ENCODE measurements around the gene ZNF331.
"Not testable (repeated sequence)": the region's sequence is repeated elsewhere in the genome, so short reads cannot be mapped to it uniquely, and the experiment has no call there.

The ZNF331 gene

DNA sequence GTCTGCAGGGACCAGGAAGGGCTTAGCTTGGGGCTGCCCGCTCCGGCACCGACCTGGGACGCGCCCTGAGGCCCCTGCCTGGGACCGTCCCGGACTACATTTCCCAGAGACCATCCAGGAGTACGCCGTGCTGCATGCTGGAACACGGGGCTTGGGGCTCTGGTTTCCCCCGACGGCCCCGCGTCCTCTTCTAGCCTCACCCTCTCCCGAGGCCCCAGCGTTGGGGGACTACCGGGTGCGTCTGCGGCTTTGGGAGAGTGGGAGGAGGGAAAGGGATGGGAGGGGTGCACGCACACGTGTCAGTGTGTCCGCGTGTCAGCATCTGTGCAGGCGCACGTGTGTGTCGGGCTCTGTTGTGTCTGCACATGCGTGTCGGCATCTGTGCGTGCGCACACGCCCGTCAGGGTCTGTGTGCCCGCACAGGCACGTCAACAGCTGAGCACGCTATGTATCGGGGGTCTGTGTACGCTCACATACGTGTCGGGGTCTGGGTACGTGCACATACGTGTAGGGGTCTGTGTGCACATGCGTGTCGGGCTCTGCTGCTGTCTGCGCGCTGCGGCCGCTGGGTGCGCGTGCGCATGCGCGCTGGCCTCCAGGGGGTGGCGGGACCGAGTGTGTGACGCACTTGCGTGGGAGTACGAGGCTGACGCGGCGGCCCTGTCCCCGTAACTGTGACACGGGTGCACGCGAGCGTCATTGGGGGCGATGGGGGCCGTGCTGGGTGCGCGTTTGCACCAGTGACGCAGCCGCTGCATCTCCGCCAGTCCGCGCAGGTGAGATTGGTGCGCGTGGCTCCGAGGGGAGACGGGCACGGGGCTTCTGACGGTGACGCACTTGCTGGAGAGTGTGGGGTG lies at the start of gene ZNF331:
Gene ZNF331, plus strand, starts transcription at position 625 of the 857 bp plus-strand sequence. CDS start 31,232 bp downstream, outside the sequence.
- DNase-seq (ENCODE audit: low read depth) = peak; percentile 75

DNA sequence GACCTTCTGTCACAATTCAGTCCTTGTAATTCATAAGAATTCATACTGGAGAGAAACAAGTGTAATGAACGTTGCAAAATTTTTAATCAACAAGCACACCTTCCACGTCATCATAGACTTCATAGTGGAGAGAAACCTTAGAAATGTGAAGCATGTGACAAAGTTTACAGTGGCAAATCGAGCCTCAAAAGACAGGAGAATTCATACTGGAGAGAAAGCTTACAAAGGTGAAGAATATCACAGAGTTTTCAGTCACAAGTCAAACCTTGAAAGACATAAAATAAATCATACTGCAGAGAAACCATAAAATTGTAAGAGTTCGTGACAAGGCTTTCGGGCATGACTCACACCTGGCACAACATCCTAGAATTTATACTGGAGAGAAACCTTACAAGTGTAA lies 45.8 kb upstream of the ZNF331 start:
- DNase-seq (ENCODE audit: low read depth) = no peak

- DNase-seq (ENCODE audit: low read depth) = not testable (repeated sequence)
Observed at GRCh38 chr19:53497311-53498023, 40.5 kb upstream of the ZNF331 start.

DNA sequence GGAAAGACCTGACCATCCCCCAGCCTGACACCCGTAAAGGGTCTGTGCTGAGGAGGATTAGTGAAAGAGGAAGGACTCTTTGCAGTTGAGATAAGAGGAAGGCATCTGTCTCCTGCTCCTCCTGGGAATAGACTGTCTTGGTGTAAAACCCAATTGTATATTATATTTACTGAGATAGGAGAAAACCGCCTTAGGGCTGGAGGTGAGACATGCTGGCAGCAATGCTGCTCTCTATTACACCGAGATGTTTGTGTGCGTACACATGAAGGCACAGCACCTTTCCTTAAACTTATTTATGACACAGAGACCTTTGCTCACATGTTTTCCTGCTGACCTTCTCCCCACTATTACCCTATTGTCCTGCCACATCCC lies 39.9 kb upstream of the ZNF331 start:
- not testable (repeated sequence) for DNase-seq (ENCODE audit: low read depth)

- not testable (repeated sequence) for DNase-seq (ENCODE audit: low read depth)
Observed at GRCh38 chr19:53503151-53503550, 34.8 kb upstream of the ZNF331 start.

DNA sequence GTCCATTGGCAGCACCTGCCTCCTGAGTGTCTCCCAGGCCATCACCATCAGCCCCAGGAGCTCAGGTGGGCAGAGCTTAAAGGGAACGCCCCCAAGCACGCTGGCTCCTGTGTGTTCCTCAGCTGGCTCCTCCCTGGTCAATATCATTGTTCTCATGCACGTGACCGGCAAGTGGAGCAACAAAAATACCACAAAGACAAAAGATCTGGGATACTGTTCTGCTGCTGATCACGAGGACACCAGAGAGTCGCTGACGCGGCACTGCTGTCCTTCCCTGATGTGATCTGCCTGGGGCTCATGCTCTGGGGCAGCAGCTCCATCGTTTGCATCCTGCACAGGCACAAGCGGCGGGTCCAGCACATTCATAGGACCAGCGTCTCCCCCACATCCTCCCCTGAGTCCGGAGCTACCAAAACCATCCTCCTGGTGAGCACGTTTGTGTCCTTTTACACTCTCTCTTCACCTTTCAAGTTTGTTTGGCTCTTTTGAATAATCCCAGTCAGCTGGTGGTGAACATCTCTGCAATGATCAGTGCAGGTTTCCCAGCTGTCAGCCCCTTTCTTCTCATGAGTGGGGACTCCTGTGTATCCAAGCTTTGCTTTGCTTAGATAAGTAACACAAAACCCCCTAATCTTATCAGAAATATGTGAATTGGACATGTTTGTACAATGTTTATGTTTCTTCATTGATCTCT lies 34.1 kb upstream of the ZNF331 start:
- DNase-seq (ENCODE audit: low read depth) = not testable (repeated sequence)

- DNase-seq (ENCODE audit: low read depth) = not testable (repeated sequence)
Observed at GRCh38 chr19:53504365-53504703, 33.6 kb upstream of the ZNF331 start.

DNA sequence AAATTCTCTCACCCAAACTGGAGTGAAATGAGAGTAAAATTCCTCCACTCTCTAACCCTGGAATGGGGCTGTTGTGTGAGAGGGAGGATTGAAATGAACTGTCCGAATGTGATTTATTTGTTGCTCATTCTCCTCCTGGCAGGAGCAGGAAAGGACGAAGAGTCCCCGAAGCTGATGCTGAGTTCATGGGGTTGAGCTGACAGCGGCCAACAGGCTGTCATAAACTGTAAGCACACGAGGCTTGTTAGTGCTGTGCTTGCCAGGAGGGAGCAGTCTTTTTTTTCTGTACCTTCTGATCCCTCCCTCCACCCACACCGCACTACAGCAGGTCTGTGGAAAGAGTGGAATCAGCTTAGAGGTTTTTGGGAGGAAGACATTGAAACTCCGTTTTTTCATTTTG lies 33.1 kb upstream of the ZNF331 start:
- no peak for DNase-seq (ENCODE audit: low read depth)

DNA sequence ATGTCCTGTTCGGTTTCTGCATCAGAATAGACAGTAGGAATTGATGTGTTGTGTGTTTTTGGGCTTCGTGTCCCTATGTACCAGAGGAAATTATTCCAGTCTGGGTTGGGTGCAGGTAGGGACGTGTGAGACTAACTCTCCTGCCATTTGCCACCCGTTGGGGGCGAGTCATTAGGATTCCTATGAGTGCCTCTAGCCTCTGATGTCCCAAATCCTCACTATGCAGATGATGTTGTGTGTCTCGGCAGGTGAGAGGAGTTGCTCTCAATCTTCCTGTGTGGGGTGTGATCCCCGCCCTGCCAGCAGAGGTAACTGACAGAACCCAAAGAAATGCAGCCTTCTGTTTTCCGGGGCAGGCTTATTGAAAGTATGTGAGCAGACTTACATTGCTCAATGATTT lies 31.2 kb upstream of the ZNF331 start:
- no peak for DNase-seq (ENCODE audit: low read depth)

GRCh38 chr19:53507523-53508442 lies 30.2 kb upstream of the ZNF331 start:
- no peak for DNase-seq (ENCODE audit: low read depth)

- DNase-seq (ENCODE audit: low read depth) = no peak
Observed at GRCh38 chr19:53509443-53509842, 28.5 kb upstream of the ZNF331 start.

- no peak for DNase-seq (ENCODE audit: low read depth)
Observed at GRCh38 chr19:53509845-53510244, 28.1 kb upstream of the ZNF331 start.

GRCh38 chr19:53511357-53511756 lies 26.6 kb upstream of the ZNF331 start:
- no peak for DNase-seq (ENCODE audit: low read depth)

DNA sequence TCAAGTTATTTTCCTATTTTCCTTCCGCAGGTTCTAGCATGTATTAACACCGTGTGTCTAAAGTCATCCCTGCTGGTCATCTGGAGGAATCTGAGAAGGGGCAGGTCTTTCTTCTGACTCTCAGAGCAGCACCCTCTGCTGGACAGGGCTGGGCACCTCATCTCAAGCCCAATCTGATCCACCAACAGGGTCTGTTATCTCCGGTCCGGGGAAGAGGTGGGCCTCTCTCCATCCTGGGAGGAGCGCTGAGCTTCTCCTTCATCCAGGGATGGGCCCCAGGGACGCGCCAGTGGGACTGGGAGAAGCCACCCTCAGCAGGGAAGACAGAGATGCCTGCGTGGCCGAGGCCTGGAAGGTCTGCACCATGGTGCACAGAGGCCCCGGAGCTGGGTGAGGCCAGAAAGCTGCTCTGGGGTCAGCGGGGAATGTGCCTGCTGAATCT lies 26.0 kb upstream of the ZNF331 start:
- no peak for DNase-seq (ENCODE audit: low read depth)

GRCh38 chr19:53515047-53515446 lies 22.9 kb upstream of the ZNF331 start:
- not testable (repeated sequence) for DNase-seq (ENCODE audit: low read depth)

GRCh38 chr19:53517114-53517741 lies 20.7 kb upstream of the ZNF331 start:
- DNase-seq (ENCODE audit: low read depth) = no peak

GRCh38 chr19:53518121-53518520 lies 19.8 kb upstream of the ZNF331 start:
- no peak for DNase-seq (ENCODE audit: low read depth)

GRCh38 chr19:53518716-53519115 lies 19.2 kb upstream of the ZNF331 start:
- no peak for DNase-seq (ENCODE audit: low read depth)

GRCh38 chr19:53519446-53519845 lies 18.5 kb upstream of the ZNF331 start:
- DNase-seq (ENCODE audit: low read depth) = no peak

GRCh38 chr19:53520163-53520546 lies 17.8 kb upstream of the ZNF331 start:
- no peak for DNase-seq (ENCODE audit: low read depth)
